NCI-H146 (cell line): ENCODE results near the gene DHDH.
A peak's percentile ranks its signal among the peaks of the same experiment; 100 is the strongest.

Experiments
- DNase-seq: peaks from one replicate; lab custom pipeline; 2025; lab: John Stamatoyannopoulos, UW

The DHDH gene

GRCh38 chr19:48950159-48950558, 16.7 kb downstream of the DHDH start:
- no peak for DNase-seq

DNA sequence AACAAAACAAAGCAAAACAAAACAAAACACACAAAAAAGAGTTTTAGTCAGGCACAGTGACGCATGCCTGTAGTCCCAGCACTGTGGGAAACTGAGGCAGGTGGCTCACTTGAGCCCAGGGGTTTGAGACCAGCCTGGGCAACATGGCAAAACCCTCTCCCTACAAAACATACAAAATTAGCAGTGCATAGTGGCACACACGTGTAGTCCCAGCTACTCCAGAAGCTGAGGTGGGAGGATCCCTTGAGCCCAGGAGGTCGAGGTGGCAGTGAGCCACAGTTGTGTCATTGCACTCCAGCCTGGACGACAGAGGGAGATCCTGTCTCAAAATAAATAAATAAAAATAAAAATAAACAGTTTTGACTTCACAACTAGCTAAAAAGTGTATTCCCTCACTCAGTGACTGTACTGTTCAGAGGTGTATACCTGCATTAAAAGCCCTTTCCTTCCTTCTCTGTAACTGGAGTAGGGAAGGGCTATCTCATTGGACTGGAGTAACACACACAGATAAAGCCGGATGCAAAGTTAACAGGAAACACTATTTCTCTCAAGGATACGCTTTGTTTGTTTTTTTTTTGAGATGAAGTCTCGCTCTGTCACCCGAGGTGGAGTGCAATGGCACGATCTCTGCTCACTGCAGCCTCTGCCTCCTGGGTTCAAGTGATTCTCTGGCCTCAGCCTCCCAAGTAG, 17.5 kb downstream of the DHDH start:
- no peak for DNase-seq

GRCh38 chr19:48953141-48953540, 19.6 kb downstream of the DHDH start:
- DNase-seq: no peak

- DNase-seq: no peak
These were observed 20.6 kb downstream of the DHDH start for GRCh38 chr19:48953990-48954594.

DNA sequence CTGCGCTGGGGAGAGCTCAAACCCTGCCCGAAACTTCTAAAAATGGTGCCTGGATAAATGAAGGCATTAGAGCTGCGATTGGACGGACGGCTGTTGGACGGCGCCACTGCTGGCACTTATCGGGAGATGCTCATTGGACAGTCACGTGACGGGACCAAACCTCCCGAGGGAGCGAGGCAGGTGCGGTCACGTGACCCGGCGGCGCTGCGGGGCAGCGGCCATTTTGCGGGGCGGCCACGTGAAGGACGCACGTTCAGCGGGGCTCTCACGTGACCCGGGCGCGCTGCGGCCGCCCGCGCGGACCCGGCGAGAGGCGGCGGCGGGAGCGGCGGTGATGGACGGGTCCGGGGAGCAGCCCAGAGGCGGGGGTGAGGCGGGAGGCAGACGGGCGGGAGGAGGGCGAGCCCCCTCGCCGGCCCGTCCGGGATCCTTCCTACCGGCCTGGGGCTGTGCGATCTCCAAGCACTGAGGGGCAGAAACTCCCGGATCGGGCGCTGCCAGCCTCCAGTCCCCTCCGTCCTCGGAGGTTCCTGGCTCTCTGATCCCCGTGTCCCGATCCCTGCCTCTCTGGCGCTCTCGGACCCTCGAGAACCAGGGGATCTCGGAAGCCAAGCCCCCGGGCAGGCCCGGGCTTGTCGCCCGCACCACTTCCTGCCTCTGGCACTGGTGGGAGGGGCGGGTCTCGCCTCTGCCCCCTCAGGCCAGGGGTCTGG, 21.3 kb downstream of the DHDH start, which contains the start of gene BAX:
BAX (plus strand) TSS at position 281 of the 713 bp plus-strand sequence; CDS start at position 335, 54 bp downstream.
- DNase-seq: peak; percentile 98

DNA sequence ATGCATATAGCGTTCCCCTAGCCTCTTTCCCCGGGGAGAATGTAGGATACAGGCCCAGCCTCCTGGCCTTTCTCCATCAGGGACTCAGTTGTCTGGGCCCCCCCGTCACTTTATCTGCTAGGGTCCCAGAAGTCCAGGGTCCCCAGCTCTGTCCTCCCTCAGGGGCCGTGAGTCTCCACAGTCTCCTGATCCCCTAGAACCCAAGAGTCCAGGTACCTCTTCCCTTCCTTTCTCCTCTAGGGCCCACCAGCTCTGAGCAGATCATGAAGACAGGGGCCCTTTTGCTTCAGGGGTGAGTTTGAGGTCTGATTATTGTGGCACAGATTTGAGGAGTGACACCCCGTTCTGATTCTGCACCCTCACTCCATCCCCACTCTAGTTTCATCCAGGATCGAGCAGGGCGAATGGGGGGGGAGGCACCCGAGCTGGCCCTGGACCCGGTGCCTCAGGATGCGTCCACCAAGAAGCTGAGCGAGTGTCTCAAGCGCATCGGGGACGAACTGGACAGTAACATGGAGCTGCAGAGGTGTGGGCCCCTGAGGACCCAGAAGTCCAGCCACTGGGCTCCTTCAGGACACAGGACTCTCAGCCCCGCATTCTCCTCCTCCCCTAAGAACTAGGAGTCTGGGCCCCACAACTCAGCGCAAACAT, 21.9 kb downstream of the DHDH start:
- DNase-seq: no peak

DNA sequence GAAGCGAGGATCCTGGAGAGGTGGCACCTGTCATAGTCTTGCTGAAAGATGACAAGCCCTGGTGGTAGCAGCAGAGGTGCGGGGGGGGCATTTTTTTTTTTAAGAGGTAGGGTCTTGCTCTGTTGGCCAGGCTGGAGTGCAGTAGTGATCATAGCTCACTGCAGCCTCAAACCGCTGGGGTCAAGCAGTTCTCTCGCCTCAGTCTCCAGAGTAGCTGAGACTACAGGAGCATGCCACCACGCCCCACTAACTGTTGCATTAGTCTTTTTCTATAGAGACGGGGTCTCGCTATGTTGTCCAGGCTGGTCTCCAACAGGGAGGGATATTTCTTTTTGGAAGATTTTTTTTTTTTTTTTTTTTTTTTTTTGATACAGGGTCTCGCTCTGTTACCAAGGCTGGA, 24.5 kb downstream of the DHDH start:
- no peak for DNase-seq

- no peak for DNase-seq
These were observed 26.1 kb downstream of the DHDH start for GRCh38 chr19:48959341-48960239.

DNA sequence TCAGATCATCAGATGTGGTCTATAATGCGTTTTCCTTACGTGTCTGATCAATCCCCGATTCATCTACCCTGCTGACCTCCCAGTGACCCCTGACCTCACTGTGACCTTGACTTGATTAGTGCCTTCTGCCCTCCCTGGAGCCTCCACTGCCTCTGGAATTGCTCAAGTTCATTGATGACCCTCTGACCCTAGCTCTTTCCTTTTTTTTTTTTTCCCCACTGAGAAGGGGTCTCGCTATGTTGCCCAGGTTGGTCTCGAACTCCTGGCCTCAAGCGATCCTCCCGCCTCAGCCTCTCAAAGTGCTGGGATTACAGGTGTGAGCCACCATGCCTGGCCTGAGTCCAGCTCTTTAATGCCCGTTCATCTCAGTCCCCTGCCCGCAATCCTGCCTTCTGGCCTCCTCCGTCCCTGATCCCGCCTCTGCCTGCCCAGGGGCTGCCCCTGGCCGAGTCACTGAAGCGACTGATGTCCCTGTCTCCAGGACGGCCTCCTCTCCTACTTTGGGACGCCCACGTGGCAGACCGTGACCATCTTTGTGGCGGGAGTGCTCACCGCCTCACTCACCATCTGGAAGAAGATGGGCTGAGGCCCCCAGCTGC, 27.7 kb downstream of the DHDH start:
- DNase-seq: no peak

DNA sequence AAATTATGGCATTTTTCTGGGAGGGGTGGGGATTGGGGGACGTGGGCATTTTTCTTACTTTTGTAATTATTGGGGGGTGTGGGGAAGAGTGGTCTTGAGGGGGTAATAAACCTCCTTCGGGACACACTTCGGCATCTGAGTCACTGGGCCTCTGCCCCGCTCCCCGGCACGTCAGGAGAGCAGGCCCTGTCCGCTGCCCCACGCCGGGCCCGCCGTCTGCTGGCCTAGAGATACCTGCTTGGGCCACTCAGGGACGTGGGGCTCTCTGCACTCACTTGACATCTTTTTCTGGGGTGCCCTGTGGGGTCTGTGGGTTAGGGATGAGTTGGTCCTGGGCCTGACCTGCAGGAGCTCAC, 28.2 kb downstream of the DHDH start:
- no peak for DNase-seq

DNA sequence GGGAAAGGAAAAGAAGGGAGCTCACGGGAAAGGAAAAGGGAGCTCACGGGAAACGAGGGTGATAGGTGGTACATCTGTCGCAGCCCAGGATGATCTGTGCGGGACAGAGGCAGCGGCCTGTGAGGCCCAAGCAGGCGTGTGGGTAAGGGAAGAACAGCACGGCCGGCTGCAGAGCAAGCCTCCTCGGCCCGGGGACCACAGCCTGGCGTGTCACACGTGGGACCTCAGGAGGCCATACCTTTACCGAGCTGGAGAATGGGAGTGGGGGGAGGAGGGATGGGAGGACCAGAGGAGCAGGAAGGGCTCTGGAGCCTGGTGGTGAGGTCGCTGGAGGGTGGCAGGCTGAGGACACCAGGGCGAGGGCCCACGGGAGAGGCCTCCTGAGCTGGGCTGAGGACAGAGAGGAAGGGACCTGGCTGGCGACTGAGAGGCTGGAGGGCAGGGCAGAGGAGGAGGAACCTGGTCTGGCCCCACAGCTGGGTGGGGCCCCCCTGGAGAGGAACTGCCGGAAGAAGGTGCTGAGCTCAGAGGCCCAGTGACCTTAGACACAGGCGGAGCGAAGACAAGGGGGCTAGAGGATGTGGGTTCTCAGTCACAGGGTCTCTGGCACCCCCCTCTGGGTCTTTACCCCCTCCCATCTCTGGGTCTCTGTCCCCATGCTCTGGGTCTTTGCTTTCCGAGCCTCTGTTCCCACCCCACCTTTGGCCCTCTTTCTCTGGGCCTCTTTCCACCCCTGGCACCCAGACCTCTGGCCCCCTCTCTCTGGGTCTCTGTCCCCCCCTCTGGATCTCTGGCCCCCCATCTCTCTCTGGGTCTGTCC, 28.7 kb downstream of the DHDH start:
- no peak for DNase-seq

GRCh38 chr19:48962849-48963165, 29.3 kb downstream of the DHDH start:
- DNase-seq: no peak

- DNase-seq: peak; percentile 22
These were observed 30.1 kb downstream of the DHDH start for GRCh38 chr19:48963371-48964204.

- no peak for DNase-seq
These were observed 30.9 kb downstream of the DHDH start for GRCh38 chr19:48964205-48965039.

DNA sequence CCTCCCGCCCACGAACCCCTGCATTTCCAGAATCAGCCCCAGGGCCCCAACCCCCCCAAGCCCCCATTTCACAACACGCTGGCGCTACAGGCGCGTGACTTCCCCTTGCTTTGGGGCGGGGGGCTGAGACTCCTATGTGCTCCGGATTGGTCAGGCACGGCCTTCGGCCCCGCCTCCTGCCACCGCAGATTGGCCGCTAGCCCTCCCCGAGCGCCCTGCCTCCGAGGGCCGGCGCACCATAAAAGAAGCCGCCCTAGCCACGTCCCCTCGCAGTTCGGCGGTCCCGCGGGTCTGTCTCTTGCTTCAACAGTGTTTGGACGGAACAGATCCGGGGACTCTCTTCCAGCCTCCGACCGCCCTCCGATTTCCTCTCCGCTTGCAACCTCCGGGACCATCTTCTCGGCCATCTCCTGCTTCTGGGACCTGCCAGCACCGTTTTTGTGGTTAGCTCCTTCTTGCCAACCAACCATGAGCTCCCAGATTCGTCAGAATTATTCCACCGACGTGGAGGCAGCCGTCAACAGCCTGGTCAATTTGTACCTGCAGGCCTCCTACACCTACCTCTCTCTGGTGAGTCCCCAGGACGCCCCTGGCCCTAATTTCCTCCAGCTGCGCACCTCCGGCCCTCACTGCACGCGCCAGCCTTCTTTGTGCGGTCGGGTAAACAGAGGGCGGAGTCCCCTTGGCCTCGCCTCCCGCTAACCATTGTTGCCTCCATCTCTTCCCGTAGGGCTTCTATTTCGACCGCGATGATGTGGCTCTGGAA, 31.7 kb downstream of the DHDH start, which contains the start of gene FTL:
FTL (plus strand) TSS at position 270 of the 766 bp plus-strand sequence; CDS start at position 469, 199 bp downstream.
- DNase-seq: peak; percentile 96

- peak; percentile 92 for DNase-seq
These were observed 32.5 kb downstream of the DHDH start for GRCh38 chr19:48965806-48966540.
